GM21619 (cell line): ENCODE measurements around the gene LRRIQ1.

Experiments
- ATAC-seq: cut with Tn5 transposase; IDR thresholded peaks from one replicate; pipeline ENCODE4 v1.9.1; 2021; ENCODE audit not compliant: unreplicated experiment

Gene LRRIQ1

DNA sequence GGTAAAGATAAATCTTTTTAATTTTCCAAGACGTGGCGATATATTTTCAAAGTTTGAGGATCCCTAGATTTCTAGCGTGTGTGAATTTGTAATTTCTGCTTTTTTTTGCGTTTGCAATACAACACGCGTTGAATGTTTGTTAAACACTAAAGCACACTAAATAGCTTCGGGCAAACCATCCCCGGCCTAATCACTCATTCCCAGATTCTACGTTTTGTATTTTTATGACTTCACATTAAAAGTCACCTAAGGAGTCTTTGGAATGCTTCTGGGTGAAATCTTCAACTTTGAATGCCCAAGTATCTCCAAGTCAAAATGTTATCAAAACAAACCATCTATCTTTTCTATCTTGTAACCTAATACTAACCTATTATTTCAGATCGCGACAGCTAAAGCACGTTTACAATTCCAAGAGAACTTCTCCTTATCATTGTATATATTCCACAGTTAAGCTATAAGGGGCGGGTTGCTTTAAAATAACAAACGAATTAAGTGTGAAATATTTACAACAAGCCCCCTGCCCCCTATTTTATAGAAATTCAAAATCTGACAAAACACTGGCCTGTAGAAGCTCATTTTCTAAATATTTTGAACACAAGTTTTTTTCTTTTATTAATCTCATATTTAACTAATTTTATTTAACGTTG, 245.0 kb downstream of the LRRIQ1 start:
- ATAC-seq, result no peak

DNA sequence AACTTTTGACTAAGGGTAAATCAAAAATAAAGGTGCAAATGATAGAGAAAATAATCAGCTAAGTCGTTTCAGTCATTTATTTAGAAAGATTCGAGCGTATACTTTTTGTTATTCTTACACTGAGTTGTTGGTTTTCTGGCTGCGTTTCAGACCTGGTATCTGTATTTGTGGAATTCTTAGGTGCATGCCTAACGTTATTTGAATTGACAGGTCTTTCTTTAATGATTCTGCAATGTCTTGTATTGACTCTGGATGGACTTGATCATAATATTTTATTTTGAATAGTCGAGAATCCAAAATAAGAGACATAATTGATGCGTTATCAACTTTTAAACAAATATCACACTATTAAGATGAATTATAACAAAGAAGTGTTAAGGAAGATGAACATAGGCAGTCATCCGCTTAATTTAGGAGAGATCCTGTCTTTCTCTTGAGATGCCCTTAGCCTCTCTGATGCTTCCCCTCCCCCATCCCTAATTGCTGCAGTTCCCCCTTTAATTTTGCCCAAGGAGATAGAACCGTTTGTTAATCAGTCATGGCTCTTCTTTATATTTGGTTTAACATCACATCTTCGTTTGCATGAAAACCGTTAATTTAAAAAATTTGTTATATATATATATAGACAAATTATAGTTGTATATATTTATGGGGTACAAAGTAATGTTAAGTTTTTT, 245.6 kb downstream of the LRRIQ1 start:
- ATAC-seq, result no peak

DNA sequence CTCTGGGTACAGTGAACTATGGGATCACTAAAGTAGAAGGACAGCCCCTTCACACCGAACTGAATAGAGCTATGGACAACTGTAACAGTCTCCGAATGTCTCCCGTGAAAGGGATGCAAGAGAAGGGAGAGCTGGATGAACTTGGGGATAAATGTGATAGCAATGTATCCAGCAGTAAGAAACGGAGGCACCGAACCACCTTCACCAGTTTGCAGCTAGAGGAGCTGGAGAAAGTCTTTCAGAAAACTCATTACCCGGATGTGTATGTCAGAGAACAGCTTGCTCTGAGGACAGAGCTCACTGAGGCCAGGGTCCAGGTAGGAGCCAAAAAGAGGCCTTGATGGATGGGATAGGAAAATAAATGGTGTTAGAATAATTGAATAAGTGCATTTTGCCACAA, 247.4 kb downstream of the LRRIQ1 start:
- ATAC-seq, result no peak
